ENCODE measurements around the gene NTRK1. TPM values are rescaled to one million over a fixed set of nuclear protein-coding genes. Genes with fewer than 3 reads are reported as not detected.
A peak's percentile ranks its signal among the peaks of the same experiment; 100 is the strongest.

NTRK1 gene
- total RNA-seq, 1 donor from 2014 or later = not detected

DNA sequence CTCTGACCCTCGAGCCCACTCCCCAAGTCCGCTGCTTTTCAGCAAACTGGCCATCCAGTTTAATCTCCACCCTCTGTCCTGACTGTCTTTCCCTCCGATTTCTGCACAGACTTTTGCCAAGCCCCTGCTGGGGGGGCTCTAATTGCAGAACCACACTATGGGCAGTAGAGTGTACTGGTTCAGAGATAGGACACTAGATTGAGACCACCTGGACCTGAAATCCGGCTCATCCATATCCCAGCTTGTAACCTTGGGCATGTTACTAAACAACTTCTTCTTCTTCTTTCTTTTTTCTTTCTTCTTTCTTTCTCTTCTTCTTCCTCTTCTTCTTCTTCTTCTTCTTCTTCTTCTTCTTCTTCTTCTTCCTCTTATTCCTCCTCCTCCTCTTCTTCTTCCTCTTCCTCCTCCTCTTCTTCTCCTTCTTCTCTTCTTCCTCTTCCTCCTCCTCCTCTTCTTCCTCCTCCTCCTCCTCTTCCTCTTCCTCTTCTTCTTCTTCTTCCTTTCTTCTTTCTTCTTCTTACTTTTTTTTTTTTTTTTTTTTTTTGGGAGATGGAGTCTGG is 67.5 kb downstream of the NTRK1 start:
- Mint-ChIP-seq H3K27ac (ENCODE audit: unreplicated experiment) (no peak overlapping the region), H3K27me3 (ENCODE audit: unreplicated experiment) (peaks cover 50% of the 10 kb centered on the region), H3K36me3 (ENCODE audit: unreplicated experiment) (no peaks in the 10 kb centered on the region), H3K4me3 (ENCODE audit: unreplicated experiment) (peak overlapping the region; percentile 46), H3K4me1 (ENCODE audit: unreplicated experiment) (peaks cover 31% of the 10 kb centered on the region), H3K9me3 (ENCODE audit: unreplicated experiment) (no peaks in the 10 kb centered on the region)
- TF ChIP-seq, protein P1, sequence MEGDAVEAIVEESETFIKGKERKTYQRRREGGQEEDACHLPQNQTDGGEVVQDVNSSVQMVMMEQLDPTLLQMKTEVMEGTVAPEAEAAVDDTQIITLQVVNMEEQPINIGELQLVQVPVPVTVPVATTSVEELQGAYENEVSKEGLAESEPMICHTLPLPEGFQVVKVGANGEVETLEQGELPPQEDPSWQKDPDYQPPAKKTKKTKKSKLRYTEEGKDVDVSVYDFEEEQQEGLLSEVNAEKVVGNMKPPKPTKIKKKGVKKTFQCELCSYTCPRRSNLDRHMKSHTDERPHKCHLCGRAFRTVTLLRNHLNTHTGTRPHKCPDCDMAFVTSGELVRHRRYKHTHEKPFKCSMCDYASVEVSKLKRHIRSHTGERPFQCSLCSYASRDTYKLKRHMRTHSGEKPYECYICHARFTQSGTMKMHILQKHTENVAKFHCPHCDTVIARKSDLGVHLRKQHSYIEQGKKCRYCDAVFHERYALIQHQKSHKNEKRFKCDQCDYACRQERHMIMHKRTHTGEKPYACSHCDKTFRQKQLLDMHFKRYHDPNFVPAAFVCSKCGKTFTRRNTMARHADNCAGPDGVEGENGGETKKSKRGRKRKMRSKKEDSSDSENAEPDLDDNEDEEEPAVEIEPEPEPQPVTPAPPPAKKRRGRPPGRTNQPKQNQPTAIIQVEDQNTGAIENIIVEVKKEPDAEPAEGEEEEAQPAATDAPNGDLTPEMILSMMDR (IDR thresholded peaks at IDR 0.05) = peak; percentile 27
- DNase-seq (ENCODE audit: extremely low spot score, unreplicated experiment) = no peak

- H3K9me3 Mint-ChIP-seq (ENCODE audit: unreplicated experiment) = no peaks in the 10 kb centered on the region
- H3K27me3 Mint-ChIP-seq (ENCODE audit: unreplicated experiment) = peaks cover 45% of the 10 kb centered on the region
- H3K36me3 Mint-ChIP-seq (ENCODE audit: unreplicated experiment) = peaks cover 2% of the 10 kb centered on the region
- no peak for DNase-seq (ENCODE audit: extremely low spot score, unreplicated experiment)
- no peak overlapping the region for H3K4me3 Mint-ChIP-seq (ENCODE audit: unreplicated experiment)
- TF ChIP-seq, protein P1 (IDR thresholded peaks at IDR 0.05) = no peak
- peaks cover 24% of the 10 kb centered on the region for H3K4me1 Mint-ChIP-seq (ENCODE audit: unreplicated experiment)
- H3K27ac Mint-ChIP-seq (ENCODE audit: unreplicated experiment) = no peak overlapping the region
Observed at GRCh38 chr1:156929596-156930238, 69.1 kb downstream of the NTRK1 start.

DNA sequence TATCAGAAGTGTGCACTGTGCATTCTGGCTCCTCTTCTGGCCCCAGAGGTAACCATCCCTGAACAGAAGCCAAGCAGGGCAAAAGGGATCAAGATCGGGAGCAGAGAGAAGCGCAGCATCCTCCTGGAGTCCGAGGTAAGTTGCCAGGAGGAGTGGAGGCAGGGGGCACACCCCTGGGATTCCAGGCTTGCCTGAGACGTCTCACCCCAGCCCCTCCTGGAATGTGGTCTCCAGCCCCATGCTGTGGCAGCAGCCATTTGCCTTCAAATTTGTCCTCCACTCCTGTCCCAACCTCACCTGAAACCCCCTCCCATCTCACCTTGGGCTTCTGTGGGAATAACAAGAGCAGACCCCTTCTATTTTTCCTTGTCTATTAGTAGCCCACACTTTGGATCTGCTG is 69.8 kb downstream of the NTRK1 start:
- peaks cover 2% of the 10 kb centered on the region for H3K36me3 Mint-ChIP-seq (ENCODE audit: unreplicated experiment)
- peaks cover 20% of the 10 kb centered on the region for H3K4me1 Mint-ChIP-seq (ENCODE audit: unreplicated experiment)
- H3K9me3 Mint-ChIP-seq (ENCODE audit: unreplicated experiment) = no peaks in the 10 kb centered on the region
- TF ChIP-seq, protein P1 (IDR thresholded peaks at IDR 0.05) = no peak
- no peak for DNase-seq (ENCODE audit: extremely low spot score, unreplicated experiment)
- H3K27ac Mint-ChIP-seq (ENCODE audit: unreplicated experiment) = no peak overlapping the region
- peaks cover 42% of the 10 kb centered on the region for H3K27me3 Mint-ChIP-seq (ENCODE audit: unreplicated experiment)
- no peak overlapping the region for H3K4me3 Mint-ChIP-seq (ENCODE audit: unreplicated experiment)

Other genes with a start within 250 kb of the NTRK1 start
- gene HAPLN2, start 241.4 kb upstream of the NTRK1 start, total RNA-seq = 0.35 TPM in 1 of 2 replicates, not detected in the other
- gene BCAN, start 218.7 kb upstream of the NTRK1 start, total RNA-seq = 0.29 and 0.43 TPM in 2 replicates
- gene NES, start 183.5 kb upstream of the NTRK1 start, total RNA-seq = 24.2 and 26.5 TPM in 2 replicates
- gene CRABP2, start 155.3 kb upstream of the NTRK1 start, total RNA-seq = 144 and 146 TPM in 2 replicates
- 21.3 and 24.1 TPM in 2 replicates for gene METTL25B, start 132.4 kb upstream of the NTRK1 start, total RNA-seq
- gene ISG20L2, start 132.1 kb upstream of the NTRK1 start, total RNA-seq = 33.0 and 37.7 TPM in 2 replicates
- gene MRPL24, start 119.8 kb upstream of the NTRK1 start, total RNA-seq = 52.6 and 55.8 TPM in 2 replicates
- 213 and 219 TPM in 2 replicates for gene HDGF, start 109.2 kb upstream of the NTRK1 start, total RNA-seq
- 71.1 and 85.4 TPM in 2 replicates for gene PRCC, start 93.3 kb upstream of the NTRK1 start, total RNA-seq
- not detected in 2 replicates for gene SH2D2A, start 44.0 kb upstream of the NTRK1 start, total RNA-seq
- gene INSRR, start 1.7 kb upstream of the NTRK1 start, total RNA-seq = 0.08 and 0.21 TPM in 2 replicates
- gene PEAR1, start 32.9 kb downstream of the NTRK1 start, total RNA-seq = 27.4 and 28.2 TPM in 2 replicates
- 0.18 and 0.35 TPM in 2 replicates for gene LRRC71, start 59.8 kb downstream of the NTRK1 start, total RNA-seq
- 42.2 and 42.7 TPM in 2 replicates for gene ARHGEF11, start 184.9 kb downstream of the NTRK1 start, total RNA-seq
- gene ETV3L, start 238.9 kb downstream of the NTRK1 start, total RNA-seq = not detected in 2 replicates

Measured in osteocyte (in vitro differentiated cells).